GM12878 (cell line): ENCODE measurements around the gene MTHFD1L.

Experiments used
- DPF2 ChIP-seq: fragments of 450-650 bp; IDR thresholded peaks from 2 replicates; pipeline ENCODE4 v1.6.1; 2017; ENCODE audit warnings: mild to moderate bottlenecking
- IKZF2 ChIP-seq, 2 experiments: fragments of 450-650 bp; IDR thresholded peaks; 2 replicates each; pipeline ENCODE4 v1.6.1; 2017; ENCODE audit warnings: mild to moderate bottlenecking in 2 of 2, moderate library complexity in 2 of 2
- JUNB ChIP-seq: IDR thresholded peaks from 2 replicates; pipeline ENCODE4 v1.6.1; 2016; ENCODE audit warnings: antibody characterized with exemption, mild to moderate bottlenecking
- KDM1A ChIP-seq: fragments of 200-600 bp; sonication (generic); IDR thresholded peaks from 2 replicates; pipeline ENCODE4 v1.6.1; 2016; ENCODE audit warnings: borderline replicate concordance
- MTA2 ChIP-seq: fragments of 450-650 bp; IDR thresholded peaks from 2 replicates; pipeline ENCODE4 v1.6.1; 2016; ENCODE audit warnings: low read depth, mild to moderate bottlenecking, moderate library complexity
- RAD21 ChIP-seq: IDR thresholded peaks from 2 replicates; pipeline ENCODE4 v1.6.1; 2011; ENCODE audit warnings: mild to moderate bottlenecking, low read depth, low read length, moderate library complexity; ENCODE audit not compliant: insufficient read depth
- RAD51 ChIP-seq: fragments of 450-650 bp; IDR thresholded peaks from 2 replicates; pipeline ENCODE4 v1.6.1; 2016; ENCODE audit warnings: moderate library complexity, mild to moderate bottlenecking, inconsistent platforms
- RUNX3 ChIP-seq: IDR thresholded peaks from 2 replicates; pipeline ENCODE4 v1.6.1; 2012; ENCODE audit warnings: low read length, inconsistent platforms
- SIN3A ChIP-seq: IDR thresholded peaks from 2 replicates; pipeline ENCODE4 v1.6.1; 2012; ENCODE audit warnings: low read depth, low read length, improper control_type of control experiment
- YY1 ChIP-seq: IDR thresholded peaks from 2 replicates; pipeline ENCODE4 v1.6.1; 2011; ENCODE audit warnings: low read depth, mild to moderate bottlenecking, low read length
- ZNF24 ChIP-seq: fragments of 450-650 bp; IDR thresholded peaks from 2 replicates; pipeline ENCODE4 v1.6.1; 2017; ENCODE audit warnings: antibody characterized with exemption, mild to moderate bottlenecking
- TF ChIP-seq, protein P1 (sequence below): IDR thresholded peaks from 2 replicates; pipeline ENCODE4 v1.6.1; 2012; ENCODE audit warnings: mild to moderate bottlenecking, low read depth, low read length
- TF ChIP-seq, protein P2 (sequence below), 3 experiments: IDR thresholded peaks in 2 of 3; conservative IDR thresholded peaks in 1 of 3; 2 replicates each; pipeline ENCODE4 v1.5.1; 2011; ENCODE audit warnings: low read depth in 3 of 3, low read length in 3 of 3, mild to moderate bottlenecking in 3 of 3, control low read depth in 2 of 3, moderate library complexity in 2 of 3, inconsistent platforms in 1 of 3, mixed read lengths in 1 of 3; ENCODE audit not compliant: control insufficient read depth in 2 of 3, insufficient read depth in 1 of 3; ENCODE audit errors: extremely low read depth in 1 of 3
- TF ChIP-seq, protein P3 (sequence below): IDR thresholded peaks from 2 replicates; pipeline ENCODE4 v1.6.1; 2012; ENCODE audit warnings: low read depth, low read length, improper control_type of control experiment

DNA sequence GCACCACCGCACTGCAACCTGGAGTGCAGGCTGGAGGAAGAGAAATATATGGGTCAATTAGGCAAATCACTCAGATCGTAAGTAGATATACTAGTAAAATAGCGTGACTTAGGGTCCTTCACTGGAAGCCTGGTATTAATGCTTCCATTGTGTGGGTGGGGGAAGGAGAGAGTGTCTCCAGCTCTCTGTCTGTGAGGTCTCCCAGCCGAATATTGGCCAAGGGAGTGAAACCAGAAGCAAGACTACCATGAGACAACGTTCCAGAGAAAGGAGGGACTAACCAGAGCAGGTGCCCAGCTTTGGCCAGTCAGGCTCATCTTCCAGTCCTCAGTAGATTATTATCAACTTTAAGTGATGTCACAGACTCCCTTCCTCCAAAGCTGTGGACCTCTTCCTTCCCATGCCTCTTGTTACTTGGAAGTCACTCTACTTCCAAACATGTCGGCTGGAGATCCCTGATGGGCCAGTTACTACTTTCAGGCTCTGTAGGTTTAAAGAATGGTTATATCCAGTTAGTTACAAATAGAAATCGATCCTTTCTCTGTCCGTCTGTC lies 28.8 kb downstream of the MTHFD1L start:
- TF ChIP-seq YY1: no peak
- no peak for TF ChIP-seq KDM1A
- no peak for TF ChIP-seq RAD21
- no peak for TF ChIP-seq DPF2
- TF ChIP-seq JUNB: no peak
- no peak for TF ChIP-seq RUNX3
- no peak for TF ChIP-seq SIN3A
- TF ChIP-seq, protein P1, sequence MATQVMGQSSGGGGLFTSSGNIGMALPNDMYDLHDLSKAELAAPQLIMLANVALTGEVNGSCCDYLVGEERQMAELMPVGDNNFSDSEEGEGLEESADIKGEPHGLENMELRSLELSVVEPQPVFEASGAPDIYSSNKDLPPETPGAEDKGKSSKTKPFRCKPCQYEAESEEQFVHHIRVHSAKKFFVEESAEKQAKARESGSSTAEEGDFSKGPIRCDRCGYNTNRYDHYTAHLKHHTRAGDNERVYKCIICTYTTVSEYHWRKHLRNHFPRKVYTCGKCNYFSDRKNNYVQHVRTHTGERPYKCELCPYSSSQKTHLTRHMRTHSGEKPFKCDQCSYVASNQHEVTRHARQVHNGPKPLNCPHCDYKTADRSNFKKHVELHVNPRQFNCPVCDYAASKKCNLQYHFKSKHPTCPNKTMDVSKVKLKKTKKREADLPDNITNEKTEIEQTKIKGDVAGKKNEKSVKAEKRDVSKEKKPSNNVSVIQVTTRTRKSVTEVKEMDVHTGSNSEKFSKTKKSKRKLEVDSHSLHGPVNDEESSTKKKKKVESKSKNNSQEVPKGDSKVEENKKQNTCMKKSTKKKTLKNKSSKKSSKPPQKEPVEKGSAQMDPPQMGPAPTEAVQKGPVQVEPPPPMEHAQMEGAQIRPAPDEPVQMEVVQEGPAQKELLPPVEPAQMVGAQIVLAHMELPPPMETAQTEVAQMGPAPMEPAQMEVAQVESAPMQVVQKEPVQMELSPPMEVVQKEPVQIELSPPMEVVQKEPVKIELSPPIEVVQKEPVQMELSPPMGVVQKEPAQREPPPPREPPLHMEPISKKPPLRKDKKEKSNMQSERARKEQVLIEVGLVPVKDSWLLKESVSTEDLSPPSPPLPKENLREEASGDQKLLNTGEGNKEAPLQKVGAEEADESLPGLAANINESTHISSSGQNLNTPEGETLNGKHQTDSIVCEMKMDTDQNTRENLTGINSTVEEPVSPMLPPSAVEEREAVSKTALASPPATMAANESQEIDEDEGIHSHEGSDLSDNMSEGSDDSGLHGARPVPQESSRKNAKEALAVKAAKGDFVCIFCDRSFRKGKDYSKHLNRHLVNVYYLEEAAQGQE: no peak
- TF ChIP-seq RAD51: no peak
- TF ChIP-seq, protein P2, sequence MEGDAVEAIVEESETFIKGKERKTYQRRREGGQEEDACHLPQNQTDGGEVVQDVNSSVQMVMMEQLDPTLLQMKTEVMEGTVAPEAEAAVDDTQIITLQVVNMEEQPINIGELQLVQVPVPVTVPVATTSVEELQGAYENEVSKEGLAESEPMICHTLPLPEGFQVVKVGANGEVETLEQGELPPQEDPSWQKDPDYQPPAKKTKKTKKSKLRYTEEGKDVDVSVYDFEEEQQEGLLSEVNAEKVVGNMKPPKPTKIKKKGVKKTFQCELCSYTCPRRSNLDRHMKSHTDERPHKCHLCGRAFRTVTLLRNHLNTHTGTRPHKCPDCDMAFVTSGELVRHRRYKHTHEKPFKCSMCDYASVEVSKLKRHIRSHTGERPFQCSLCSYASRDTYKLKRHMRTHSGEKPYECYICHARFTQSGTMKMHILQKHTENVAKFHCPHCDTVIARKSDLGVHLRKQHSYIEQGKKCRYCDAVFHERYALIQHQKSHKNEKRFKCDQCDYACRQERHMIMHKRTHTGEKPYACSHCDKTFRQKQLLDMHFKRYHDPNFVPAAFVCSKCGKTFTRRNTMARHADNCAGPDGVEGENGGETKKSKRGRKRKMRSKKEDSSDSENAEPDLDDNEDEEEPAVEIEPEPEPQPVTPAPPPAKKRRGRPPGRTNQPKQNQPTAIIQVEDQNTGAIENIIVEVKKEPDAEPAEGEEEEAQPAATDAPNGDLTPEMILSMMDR (IDR thresholded peaks at IDR 0.05 in 2 of 3, conservative IDR thresholded peaks at IDR 0.05 in 1 of 3; ENCODE audit: control insufficient read depth in 2 of 3, extremely low read depth in 1 of 3, insufficient read depth in 1 of 3, low read depth in 3 of 3, low read length in 3 of 3): no peak
- TF ChIP-seq, protein P3, sequence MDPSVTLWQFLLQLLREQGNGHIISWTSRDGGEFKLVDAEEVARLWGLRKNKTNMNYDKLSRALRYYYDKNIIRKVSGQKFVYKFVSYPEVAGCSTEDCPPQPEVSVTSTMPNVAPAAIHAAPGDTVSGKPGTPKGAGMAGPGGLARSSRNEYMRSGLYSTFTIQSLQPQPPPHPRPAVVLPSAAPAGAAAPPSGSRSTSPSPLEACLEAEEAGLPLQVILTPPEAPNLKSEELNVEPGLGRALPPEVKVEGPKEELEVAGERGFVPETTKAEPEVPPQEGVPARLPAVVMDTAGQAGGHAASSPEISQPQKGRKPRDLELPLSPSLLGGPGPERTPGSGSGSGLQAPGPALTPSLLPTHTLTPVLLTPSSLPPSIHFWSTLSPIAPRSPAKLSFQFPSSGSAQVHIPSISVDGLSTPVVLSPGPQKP: no peak
- no peak for TF ChIP-seq ZNF24
- TF ChIP-seq MTA2: no peak
- TF ChIP-seq IKZF2 (IDR thresholded peaks at IDR 0.05): no peak
